Right lobe of liver (tissue), 4 donors: ENCODE measurements around the gene HS1BP3.

Source experiments
- CTCF ChIP-seq, 4 donors: fragments of 200-600 bp in 3 of 4; fragments of 450-650 bp in 1 of 4; IDR thresholded peaks; one replicate each; pipeline versions ENCODE4 v1.5.1 to v1.8.0; 2016 to 2022; ENCODE audit warnings: antibody characterized with exemption in 4 of 4, mild to moderate bottlenecking in 2 of 4
- POLR2A ChIP-seq: fragments of 450-650 bp; IDR thresholded peaks from one replicate; pipeline ENCODE4 v1.6.1; 2017; ENCODE audit warnings: antibody characterized with exemption, mild to moderate bottlenecking
- donor health status: DM: no; HTN: no; CAD: no.
- donor health status: DM: no; HTN: no; CAD: no.
- donor health status: DM: no; HTN: yes; CAD: no.

DNA sequence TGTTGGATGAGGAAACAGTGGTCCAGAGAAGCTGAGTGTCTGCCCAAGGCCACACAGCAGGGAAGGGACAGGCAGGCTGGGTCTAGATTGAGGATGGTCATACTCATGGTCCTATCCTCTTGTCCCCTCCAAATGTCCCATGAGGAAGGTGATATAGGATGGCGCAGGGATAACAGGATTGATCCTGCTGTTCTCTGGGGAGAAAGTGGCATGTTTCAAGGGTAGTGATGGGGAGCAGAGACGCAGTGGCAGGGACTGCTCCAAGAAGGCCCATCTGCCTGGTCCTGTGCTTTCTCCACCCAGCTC, 24.6 kb downstream of the HS1BP3 start:
- TF ChIP-seq CTCF (IDR thresholded peaks at IDR 0.05) (no peak), POLR2A (no peak)
